ENCODE data around the gene RORC. TPM values are rescaled to one million over a fixed set of nuclear protein-coding genes. Genes with fewer than 3 reads are reported as not detected.

Gene RORC
- total RNA-seq, 2 donors from 2014 or later, result 32.3 to 51.4 TPM

DNA sequence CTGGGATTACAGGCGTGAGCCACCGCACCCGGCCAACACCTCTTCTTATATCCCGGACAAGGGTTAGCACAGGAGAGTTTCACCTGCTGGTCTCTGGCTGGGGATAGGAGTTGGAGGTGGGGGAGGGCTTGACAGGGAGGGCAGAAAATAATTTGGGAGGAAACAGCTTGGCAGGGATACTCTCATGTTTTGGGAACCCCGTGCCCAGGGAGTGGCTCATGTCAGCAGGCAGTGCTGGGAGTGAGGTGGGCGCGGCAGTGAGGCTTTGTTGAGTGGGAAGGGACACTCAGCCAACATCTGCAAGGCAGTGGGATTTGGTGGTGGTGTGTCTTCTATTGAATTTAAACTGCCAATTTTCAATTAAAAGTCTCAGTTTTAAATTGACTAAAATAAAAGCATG lies 23.1 kb upstream of the RORC start:
- Histone ChIP-seq H3K4me3 (no peak overlapping the region), H3K36me3 (replicated peaks in 1 of 2; ENCODE audit: insufficient read depth in 1 of 2, low read depth in 2 of 2) (no peaks in the 10 kb centered on the region), H3K27me3 (no peaks in the 10 kb centered on the region), H3K9me3 (no peaks in the 10 kb centered on the region), H3K27ac (no peak overlapping the region), H3K4me1 (no peaks in the 10 kb centered on the region)
- TF ChIP-seq, protein P1, sequence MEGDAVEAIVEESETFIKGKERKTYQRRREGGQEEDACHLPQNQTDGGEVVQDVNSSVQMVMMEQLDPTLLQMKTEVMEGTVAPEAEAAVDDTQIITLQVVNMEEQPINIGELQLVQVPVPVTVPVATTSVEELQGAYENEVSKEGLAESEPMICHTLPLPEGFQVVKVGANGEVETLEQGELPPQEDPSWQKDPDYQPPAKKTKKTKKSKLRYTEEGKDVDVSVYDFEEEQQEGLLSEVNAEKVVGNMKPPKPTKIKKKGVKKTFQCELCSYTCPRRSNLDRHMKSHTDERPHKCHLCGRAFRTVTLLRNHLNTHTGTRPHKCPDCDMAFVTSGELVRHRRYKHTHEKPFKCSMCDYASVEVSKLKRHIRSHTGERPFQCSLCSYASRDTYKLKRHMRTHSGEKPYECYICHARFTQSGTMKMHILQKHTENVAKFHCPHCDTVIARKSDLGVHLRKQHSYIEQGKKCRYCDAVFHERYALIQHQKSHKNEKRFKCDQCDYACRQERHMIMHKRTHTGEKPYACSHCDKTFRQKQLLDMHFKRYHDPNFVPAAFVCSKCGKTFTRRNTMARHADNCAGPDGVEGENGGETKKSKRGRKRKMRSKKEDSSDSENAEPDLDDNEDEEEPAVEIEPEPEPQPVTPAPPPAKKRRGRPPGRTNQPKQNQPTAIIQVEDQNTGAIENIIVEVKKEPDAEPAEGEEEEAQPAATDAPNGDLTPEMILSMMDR (IDR thresholded peaks at IDR 0.05), result no peak
- no peak for TF ChIP-seq POLR2A (IDR thresholded peaks at IDR 0.05)
- ATAC-seq (no peak), DNase-seq (no peak)
- intact Hi-C loops (cut with DNase I), result no loop called here
- whole genome bisulfite sequencing, 2 donors, result 79% methylated on average over 7 of the region's 7 CpGs

DNA sequence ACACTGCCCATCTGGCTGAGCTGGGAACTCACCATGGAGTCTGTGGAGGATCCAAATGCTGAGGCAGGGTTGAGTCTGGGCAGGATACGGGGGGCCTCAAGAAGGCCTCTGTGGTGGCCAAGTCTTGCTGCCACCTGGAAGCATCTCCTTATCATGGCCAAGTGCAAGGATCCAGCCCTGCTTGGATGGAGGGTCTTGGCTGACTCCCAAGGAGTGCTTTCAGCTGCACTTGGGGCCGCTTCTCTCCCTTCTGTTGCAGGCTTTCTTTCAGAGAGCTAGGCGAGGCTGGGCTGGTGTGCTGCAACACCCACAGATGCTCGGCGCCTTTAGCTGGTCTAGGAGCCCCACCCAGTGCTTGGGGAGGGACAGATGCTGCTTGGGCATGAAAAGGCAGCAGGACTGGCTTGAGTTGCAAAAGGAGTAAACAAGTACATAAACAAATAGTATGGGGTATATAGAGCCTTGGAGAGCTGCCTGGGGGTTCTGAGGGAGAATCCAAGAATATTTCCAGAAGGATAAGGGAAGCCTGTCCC lies 21.9 kb upstream of the RORC start, which contains the start of gene THEM5:
TSS of gene THEM5 (minus strand) at position 302 of the 533 bp plus-strand sequence. CDS start at position 155, 147 bp downstream.
- 69 to 72% methylated on average over 4 to 5 of the region's 5 CpGs for WGBS, 2 donors
- no peaks in the 10 kb centered on the region for H3K9me3 ChIP-seq
- intact Hi-C loops (cut with DNase I), result no loop called here
- H3K4me1 ChIP-seq, result no peaks in the 10 kb centered on the region
- no peak within 1 kb of the TSS for H3K27ac ChIP-seq
- TF ChIP-seq POLR2A (IDR thresholded peaks at IDR 0.05), result no peak
- TF ChIP-seq, protein P1 (IDR thresholded peaks at IDR 0.05), result no peak
- H3K4me3 ChIP-seq, result no peak within 1 kb of the TSS
- DNase-seq, result no peak
- H3K27me3 ChIP-seq, result no peaks in the 10 kb centered on the region
- no peaks in the 10 kb centered on the region for H3K36me3 ChIP-seq (replicated peaks in 1 of 2; ENCODE audit: insufficient read depth in 1 of 2, low read depth in 2 of 2)
- no peak for ATAC-seq

DNA sequence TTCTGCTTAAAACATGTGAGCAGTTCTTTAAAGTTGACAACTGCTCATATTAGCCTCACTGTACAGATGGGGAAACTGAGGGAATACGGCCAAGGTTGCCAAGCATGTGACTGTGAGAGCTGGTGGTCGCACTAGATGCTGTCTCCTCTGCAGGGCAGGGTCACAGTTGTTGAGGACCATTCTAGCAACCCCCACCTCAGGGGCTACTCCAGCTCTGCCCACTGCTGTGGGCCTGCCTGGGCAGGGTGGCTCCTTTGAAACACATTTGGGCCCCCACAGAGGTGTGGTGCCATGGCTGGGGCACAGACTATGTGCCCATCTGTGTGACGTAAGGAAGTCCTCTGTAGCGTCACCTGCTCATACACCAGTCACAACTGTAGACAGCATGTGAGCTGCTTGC lies 21.1 kb upstream of the RORC start:
- Histone ChIP-seq H3K4me1 (no peaks in the 10 kb centered on the region), H3K27me3 (no peaks in the 10 kb centered on the region), H3K36me3 (replicated peaks in 1 of 2; ENCODE audit: insufficient read depth in 1 of 2, low read depth in 2 of 2) (no peaks in the 10 kb centered on the region), H3K27ac (no peak overlapping the region), H3K4me3 (no peak overlapping the region), H3K9me3 (no peaks in the 10 kb centered on the region)
- TF ChIP-seq, protein P1 (IDR thresholded peaks at IDR 0.05), result no peak
- TF ChIP-seq POLR2A (IDR thresholded peaks at IDR 0.05), result no peak
- whole genome bisulfite sequencing, 2 donors, result 72 to 73% methylated on average over 3 to 4 of the region's 4 CpGs
- DNase-seq (no peak), ATAC-seq (no peak)
- intact Hi-C loops (cut with DNase I), result no loop called here

DNA sequence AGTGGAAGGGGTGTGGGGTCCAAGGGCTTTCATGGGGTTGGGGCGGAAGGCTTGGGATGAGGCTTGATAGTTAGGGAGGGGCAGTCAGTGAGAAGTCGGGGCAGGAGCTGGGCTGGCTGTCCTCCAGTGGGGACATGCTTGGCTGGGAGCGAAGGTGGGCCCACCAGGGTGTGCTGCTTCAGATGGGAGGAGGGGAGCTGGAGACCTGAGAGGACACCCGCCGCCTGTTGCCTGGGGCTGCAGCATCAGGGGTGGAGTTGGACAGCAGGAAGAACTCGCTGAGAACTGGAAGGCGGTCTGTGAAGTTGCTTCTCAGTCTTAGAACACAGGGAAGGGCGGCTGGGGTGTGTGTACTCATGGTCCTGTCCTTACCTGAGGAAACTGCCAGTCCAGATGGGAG lies 20.3 kb upstream of the RORC start:
- H3K4me1 ChIP-seq, result no peaks in the 10 kb centered on the region
- WGBS, 2 donors, result 74 to 77% methylated on average over 8 of the region's 8 CpGs
- TF ChIP-seq POLR2A (IDR thresholded peaks at IDR 0.05), result no peak
- TF ChIP-seq, protein P1 (IDR thresholded peaks at IDR 0.05), result no peak
- DNase-seq (no peak), ATAC-seq (no peak)
- H3K4me3 ChIP-seq, result no peak overlapping the region
- no peaks in the 10 kb centered on the region for H3K27me3 ChIP-seq
- intact Hi-C loops (cut with DNase I), result no loop called here
- no peak overlapping the region for H3K27ac ChIP-seq
- no peaks in the 10 kb centered on the region for H3K9me3 ChIP-seq
- H3K36me3 ChIP-seq (replicated peaks in 1 of 2; ENCODE audit: insufficient read depth in 1 of 2, low read depth in 2 of 2), result no peaks in the 10 kb centered on the region

DNA sequence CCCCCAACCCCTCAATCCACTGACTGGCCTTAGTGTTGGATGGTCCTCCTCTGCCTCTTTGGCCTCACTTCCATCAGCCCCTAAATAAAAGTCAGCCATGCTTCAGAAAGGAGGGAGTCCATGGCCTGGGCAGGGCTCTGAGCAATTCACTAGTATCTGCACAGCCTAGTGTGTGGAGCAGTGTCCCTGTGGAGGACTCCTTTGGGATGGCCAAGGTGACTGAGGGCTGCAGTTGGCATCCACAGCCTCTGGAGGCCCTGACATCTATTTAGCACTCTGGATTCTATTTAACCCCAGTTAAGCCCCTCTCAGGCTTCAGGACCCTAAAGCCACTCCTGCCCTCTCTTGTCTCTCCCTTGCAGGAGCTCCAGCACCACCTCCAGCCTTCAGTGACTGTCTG lies 18.3 kb upstream of the RORC start:
- DNase-seq (no peak), ATAC-seq (no peak)
- Histone ChIP-seq H3K9me3 (no peaks in the 10 kb centered on the region), H3K27ac (no peak overlapping the region), H3K4me3 (no peak overlapping the region), H3K36me3 (replicated peaks in 1 of 2; ENCODE audit: insufficient read depth in 1 of 2, low read depth in 2 of 2) (no peaks in the 10 kb centered on the region), H3K4me1 (peaks cover 8% of the 10 kb centered on the region), H3K27me3 (no peaks in the 10 kb centered on the region)
- no peak for TF ChIP-seq POLR2A (IDR thresholded peaks at IDR 0.05)
- intact Hi-C loops (cut with DNase I), result no loop called here
